Caco-2 (cell line): ENCODE results near the gene SERINC5. TPM values are rescaled to one million over a fixed set of nuclear protein-coding genes. Genes with fewer than 3 reads are reported as not detected.
A peak's percentile ranks its signal among the peaks of the same experiment; 100 is the strongest.
"Not testable (repeated sequence)": the region's sequence is repeated elsewhere in the genome, so short reads cannot be mapped to it uniquely, and the experiment has no call there.

ENCODE experiments used
- BruUV-seq: library from RNA; stranded (reverse); fragments of 400-500 nt; replicated peaks from 2 replicates; lab custom pipeline; 2021; lab: Mats Ljungman, UMichigan
- CTCF ChIA-PET: fragments of 300-600 bp; sonication (Branson Sonifier 250); formaldehyde crosslinking; loops from one replicate; lab custom pipeline; 2022; ENCODE audit warnings: antibody characterized with exemption; lab: Charles Lee
- POLR2A ChIA-PET: fragments of 300-600 bp; sonication (Branson Sonifier 250); formaldehyde crosslinking; loops from one replicate; lab custom pipeline; 2022; ENCODE audit warnings: antibody characterized with exemption; lab: Charles Lee
- DNase-seq, 2 experiments: peaks; one replicate each; pipeline versions ENCODE4 v3.0.0 to v3.0.0-alpha.2; 2020 to 2022
- H3K27me3 ChIP-seq: replicated peaks from 2 replicates; pipeline ENCODE4 v1.6.0; 2011; ENCODE audit warnings: low read length; ENCODE audit not compliant: control insufficient read depth, insufficient read depth
- H3K36me3 ChIP-seq: 2 replicates; pipeline ENCODE4 v1.5.1; 2011; ENCODE audit warnings: low read length; ENCODE audit not compliant: control insufficient read depth, insufficient read depth
- H3K4me1 ChIP-seq: fragments of 250-450 bp; sonication (Bioruptor Pico); 2 replicates; pipeline ENCODE4 v1.5.1; 2020; ENCODE audit warnings: mild to moderate bottlenecking
- H3K4me3 ChIP-seq: 2 replicates; pipeline ENCODE4 v1.5.1; 2011; ENCODE audit warnings: low read depth, mild to moderate bottlenecking, control low read depth, low read length
- H3K9me3 ChIP-seq: fragments of 250-450 bp; sonication (Bioruptor Pico); 2 replicates; pipeline ENCODE4 v1.5.1; 2020; ENCODE audit warnings: mild to moderate bottlenecking, moderate library complexity
- H3K27ac Mint-ChIP-seq: one replicate; pipeline ENCODE4 v1.8.0; 2022; ENCODE audit warnings: mixed read lengths; ENCODE audit not compliant: unreplicated experiment
- H3K27me3 Mint-ChIP-seq: one replicate; pipeline ENCODE4 v1.8.0; 2022; ENCODE audit warnings: mixed read lengths; ENCODE audit not compliant: insufficient read depth, unreplicated experiment
- H3K36me3 Mint-ChIP-seq: one replicate; pipeline ENCODE4 v1.8.0; 2022; ENCODE audit warnings: mild to moderate bottlenecking, mixed read lengths; ENCODE audit not compliant: insufficient read depth, unreplicated experiment
- H3K4me1 Mint-ChIP-seq: one replicate; pipeline ENCODE4 v1.8.0; 2022; ENCODE audit warnings: low read depth, mixed read lengths; ENCODE audit not compliant: unreplicated experiment
- H3K4me3 Mint-ChIP-seq: one replicate; pipeline ENCODE4 v1.8.0; 2022; ENCODE audit warnings: mild to moderate bottlenecking, moderate library complexity, mixed read lengths; ENCODE audit not compliant: unreplicated experiment
- H3K9me3 Mint-ChIP-seq: one replicate; pipeline ENCODE4 v1.8.0; 2022; ENCODE audit warnings: mixed read lengths; ENCODE audit not compliant: unreplicated experiment
- intact Hi-C: fragments of 100-400 bp; cut with micrococcal nuclease; formaldehyde crosslinking; loops from one replicate; pipeline ENCODE4 v1.10.0; 2022; ENCODE audit not compliant: unreplicated experiment
- total RNA-seq: library from RNA; stranded (reverse); gene quantifications from 2 replicates; pipeline ENCODE4 v1.2.3, GENCODE V29; 2022
- TF ChIP-seq, protein P1 (sequence below), 2 experiments: fragments of 200-600 bp in 1 of 2; IDR thresholded peaks; 1 replicate in 1 of 2; 2 replicates in 1 of 2; pipeline versions ENCODE4 v1.5.1 to v1.8.0; 2011 to 2022; ENCODE audit warnings: antibody characterized with exemption in 1 of 2, control low read depth in 1 of 2, inconsistent platforms in 1 of 2, low read depth in 1 of 2, low read length in 1 of 2, mild to moderate bottlenecking in 1 of 2, moderate library complexity in 1 of 2; ENCODE audit not compliant: insufficient read depth in 1 of 2, severe bottlenecking in 1 of 2, unreplicated experiment in 1 of 2

The SERINC5 gene
- total RNA-seq, 1 experiment from 2014 or later, result 225 TPM

DNA sequence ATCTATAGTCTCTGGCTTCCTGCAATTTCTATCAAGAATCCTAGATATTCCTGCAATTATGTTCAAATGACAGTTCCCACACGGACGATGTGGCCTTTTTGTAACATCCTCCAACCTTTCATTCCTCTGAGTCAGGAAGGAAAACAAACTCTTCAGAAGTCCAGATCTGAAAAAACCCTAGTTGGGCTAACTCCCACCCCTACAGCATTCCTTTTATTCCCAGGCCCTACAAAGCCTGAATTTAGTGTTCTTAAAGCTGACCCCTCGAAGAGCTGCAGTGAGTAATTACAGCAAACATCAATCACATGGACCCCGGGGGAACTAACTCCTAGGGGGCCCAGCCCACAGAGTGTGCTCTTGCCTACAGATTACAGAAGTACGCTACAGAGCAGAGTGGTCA, 99.7 kb downstream of the SERINC5 start:
- CTCF ChIA-PET, result no interaction called here
- peaks cover 41% of the 10 kb centered on the region for H3K4me1 Mint-ChIP-seq
- Histone ChIP-seq H3K9me3 (no peaks in the 10 kb centered on the region), H3K4me1 (peaks cover 16% of the 10 kb centered on the region), H3K4me3 (no peak overlapping the region), H3K27me3 (no peaks in the 10 kb centered on the region), H3K36me3 (peaks cover 3% of the 10 kb centered on the region; the same call in 1 of the 2 replicates)
- no peaks in the 10 kb centered on the region for H3K27me3 Mint-ChIP-seq
- TF ChIP-seq, protein P1, sequence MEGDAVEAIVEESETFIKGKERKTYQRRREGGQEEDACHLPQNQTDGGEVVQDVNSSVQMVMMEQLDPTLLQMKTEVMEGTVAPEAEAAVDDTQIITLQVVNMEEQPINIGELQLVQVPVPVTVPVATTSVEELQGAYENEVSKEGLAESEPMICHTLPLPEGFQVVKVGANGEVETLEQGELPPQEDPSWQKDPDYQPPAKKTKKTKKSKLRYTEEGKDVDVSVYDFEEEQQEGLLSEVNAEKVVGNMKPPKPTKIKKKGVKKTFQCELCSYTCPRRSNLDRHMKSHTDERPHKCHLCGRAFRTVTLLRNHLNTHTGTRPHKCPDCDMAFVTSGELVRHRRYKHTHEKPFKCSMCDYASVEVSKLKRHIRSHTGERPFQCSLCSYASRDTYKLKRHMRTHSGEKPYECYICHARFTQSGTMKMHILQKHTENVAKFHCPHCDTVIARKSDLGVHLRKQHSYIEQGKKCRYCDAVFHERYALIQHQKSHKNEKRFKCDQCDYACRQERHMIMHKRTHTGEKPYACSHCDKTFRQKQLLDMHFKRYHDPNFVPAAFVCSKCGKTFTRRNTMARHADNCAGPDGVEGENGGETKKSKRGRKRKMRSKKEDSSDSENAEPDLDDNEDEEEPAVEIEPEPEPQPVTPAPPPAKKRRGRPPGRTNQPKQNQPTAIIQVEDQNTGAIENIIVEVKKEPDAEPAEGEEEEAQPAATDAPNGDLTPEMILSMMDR (IDR thresholded peaks at IDR 0.05; ENCODE audit: insufficient read depth in 1 of 2, low read depth in 1 of 2, low read length in 1 of 2, severe bottlenecking in 1 of 2, unreplicated experiment in 1 of 2), result no peak
- DNase-seq, result no peak
- H3K4me3 Mint-ChIP-seq, result no peak overlapping the region
- POLR2A ChIA-PET, result interaction anchor here (0.7 kb wide), 1 partner anchor 99 kb away, joined by 5 read pairs; the partner anchor contains the start of gene SERINC5
- BruUV-seq, result no TSS peak
- intact Hi-C loops, result no loop called here
- H3K36me3 Mint-ChIP-seq, result peaks cover 100% of the 10 kb centered on the region
- H3K27ac Mint-ChIP-seq, result peak overlapping the region; percentile 60
- no peaks in the 10 kb centered on the region for H3K9me3 Mint-ChIP-seq

DNA sequence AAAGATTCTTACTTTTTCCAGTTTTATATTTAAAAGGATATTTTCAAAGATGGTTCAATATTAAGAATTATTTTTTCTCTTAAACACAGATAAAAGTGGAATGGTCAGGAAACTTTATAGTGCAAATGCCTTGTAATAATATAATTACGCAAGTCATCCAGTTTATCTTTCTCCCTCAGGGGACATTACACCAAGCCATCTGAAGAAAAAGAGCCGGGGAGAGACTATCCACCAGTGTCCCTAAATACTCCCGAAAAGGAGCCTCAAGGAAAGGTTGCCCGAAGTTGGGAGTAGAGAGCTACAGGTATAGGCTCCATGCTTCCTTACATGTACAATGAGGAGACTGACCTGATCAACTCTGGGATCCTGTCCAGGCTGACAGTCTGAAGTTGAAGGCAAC, 101.1 kb downstream of the SERINC5 start:
- Histone ChIP-seq H3K27me3 (no peaks in the 10 kb centered on the region), H3K4me1 (peaks cover 16% of the 10 kb centered on the region), H3K4me3 (no peak overlapping the region), H3K36me3 (peaks cover 7% of the 10 kb centered on the region), H3K9me3 (no peaks in the 10 kb centered on the region)
- Mint-ChIP-seq H3K4me3 (peak overlapping the region; percentile 8), H3K36me3 (peaks cover 100% of the 10 kb centered on the region), H3K27ac (peak overlapping the region; percentile 60), H3K27me3 (no peaks in the 10 kb centered on the region), H3K9me3 (no peaks in the 10 kb centered on the region), H3K4me1 (peaks cover 47% of the 10 kb centered on the region)
- ChIA-PET POLR2A (no interaction called here), CTCF (no interaction called here)
- BruUV-seq, result no TSS peak
- TF ChIP-seq, protein P1 (IDR thresholded peaks at IDR 0.05; ENCODE audit: insufficient read depth in 1 of 2, low read depth in 1 of 2, low read length in 1 of 2, severe bottlenecking in 1 of 2, unreplicated experiment in 1 of 2), result no peak
- intact Hi-C loops, result no loop called here
- DNase-seq, result no peak

DNA sequence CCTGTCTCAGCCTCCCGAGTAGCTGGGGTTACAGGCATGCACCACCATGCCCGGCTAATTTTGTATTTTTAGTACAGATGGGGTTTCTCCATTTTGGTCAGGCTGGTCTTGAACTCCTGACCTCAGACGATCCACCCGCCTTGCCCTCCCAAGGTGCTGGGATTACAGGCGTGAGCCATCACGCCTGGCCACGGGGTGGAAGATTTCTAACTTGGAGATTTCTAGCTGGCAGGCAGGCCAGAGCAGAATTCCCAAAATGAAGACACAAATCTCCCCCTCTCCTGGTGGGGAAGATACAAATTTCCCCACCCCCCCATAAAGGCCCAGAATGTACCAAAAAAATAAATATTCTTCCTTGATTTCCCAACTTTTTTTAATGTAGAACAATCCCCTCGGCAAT, 101.6 kb downstream of the SERINC5 start:
- H3K4me3 ChIP-seq, DNase-seq, H3K27me3 Mint-ChIP-seq, H3K27me3 ChIP-seq, intact Hi-C loops, BruUV-seq, H3K9me3 ChIP-seq, CTCF ChIA-PET, H3K9me3 Mint-ChIP-seq: not testable (repeated sequence)
- H3K36me3 ChIP-seq, result peaks cover 10% of the 10 kb centered on the region
- peaks cover 100% of the 10 kb centered on the region for H3K36me3 Mint-ChIP-seq
- POLR2A ChIA-PET, result interaction anchor here (0.6 kb wide), 1 partner anchor 32 kb away, joined by 13 read pairs; no protein-coding TSS in a partner anchor
- peaks cover 47% of the 10 kb centered on the region for H3K4me1 Mint-ChIP-seq
- H3K4me1 ChIP-seq, result peaks cover 16% of the 10 kb centered on the region
- peak overlapping the region; percentile 60 for H3K27ac Mint-ChIP-seq
- peak overlapping the region; percentile 8 for H3K4me3 Mint-ChIP-seq
